ENCODE results near the gene OBSCN.

OBSCN gene

GRCh38 chr1:228174482-228175315, 33.1 kb upstream of the OBSCN start:
- in situ Hi-C loops (cut with HindIII; ENCODE audit: low sequenced_read_pairs): no loop called here
- no peak for DNase-seq (ENCODE audit: low read depth, low spot score)
- no peak overlapping the region for H3K4me3 ChIP-seq (ENCODE audit: low read depth, low read length)
- no peak for TF ChIP-seq CTCF (IDR thresholded peaks at IDR 0.05; ENCODE audit: low read depth, low read length)

GRCh38 chr1:228175316-228176023, 32.4 kb upstream of the OBSCN start:
- no peak for TF ChIP-seq CTCF (IDR thresholded peaks at IDR 0.05; ENCODE audit: low read depth, low read length)
- no peak for DNase-seq (ENCODE audit: low read depth, low spot score)
- no peak overlapping the region for H3K4me3 ChIP-seq (ENCODE audit: low read depth, low read length)
- in situ Hi-C loops (cut with HindIII; ENCODE audit: low sequenced_read_pairs): no loop called here

- no peak overlapping the region for H3K4me3 ChIP-seq (ENCODE audit: low read depth, low read length)
- in situ Hi-C loops (cut with HindIII; ENCODE audit: low sequenced_read_pairs): no loop called here
- DNase-seq (ENCODE audit: low read depth, low spot score): no peak
- TF ChIP-seq CTCF (IDR thresholded peaks at IDR 0.05; ENCODE audit: low read depth, low read length): no peak
Measured at GRCh38 chr1:228176024-228176395, 31.8 kb upstream of the OBSCN start.

- TF ChIP-seq CTCF (IDR thresholded peaks at IDR 0.05; ENCODE audit: low read depth, low read length): no peak
- no peak for DNase-seq (ENCODE audit: low read depth, low spot score)
- H3K4me3 ChIP-seq (ENCODE audit: low read depth, low read length): no peak overlapping the region
- in situ Hi-C loops (cut with HindIII; ENCODE audit: low sequenced_read_pairs): no loop called here
Measured at GRCh38 chr1:228176461-228177182, 31.2 kb upstream of the OBSCN start.

- in situ Hi-C loops (cut with HindIII; ENCODE audit: low sequenced_read_pairs): no loop called here
Measured at GRCh38 chr1:228177183-228177475, 30.7 kb upstream of the OBSCN start.

More at GRCh38 chr1:228177183-228177475, 30.7 kb upstream of the OBSCN start:
- H3K4me3 ChIP-seq (ENCODE audit: low read depth, low read length): no peak overlapping the region
- no peak for DNase-seq (ENCODE audit: low read depth, low spot score)
- TF ChIP-seq CTCF (IDR thresholded peaks at IDR 0.05; ENCODE audit: low read depth, low read length): no peak
